Measurements from ENCODE around the gene KIF18A.

DNA sequence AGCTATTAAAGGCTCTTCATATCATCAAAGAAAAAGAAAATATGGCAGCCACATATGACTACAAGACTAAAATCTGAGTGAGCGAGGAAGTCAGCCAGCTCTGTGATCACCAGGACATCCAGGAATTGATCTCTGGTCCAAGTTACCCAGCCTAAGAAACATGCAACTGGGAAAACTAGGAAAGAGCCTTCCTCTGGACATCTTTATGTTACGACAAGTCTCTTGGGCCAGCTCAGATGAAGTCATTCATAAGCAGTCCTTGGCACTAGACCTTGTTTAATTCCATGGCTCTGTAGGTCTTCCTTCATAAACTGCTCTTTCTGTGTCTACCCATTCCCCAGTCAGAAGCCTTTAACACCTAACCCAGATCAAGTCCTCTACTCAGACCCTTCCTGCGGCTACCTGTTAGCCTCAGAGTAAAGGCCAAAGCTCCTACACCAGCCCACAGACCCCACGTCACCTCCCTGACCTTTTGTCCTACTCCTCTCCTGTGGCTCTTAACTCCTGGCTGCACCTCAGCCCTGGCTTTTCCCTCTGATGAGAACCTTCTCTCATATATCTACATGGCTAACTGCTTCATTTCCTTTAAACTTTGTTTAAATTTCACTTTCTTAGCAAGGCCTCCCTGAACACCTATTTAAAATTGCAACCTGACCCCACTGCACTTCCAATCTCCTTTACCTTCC is 134.0 kb downstream of the KIF18A start:
- TF ChIP-seq, protein P1, sequence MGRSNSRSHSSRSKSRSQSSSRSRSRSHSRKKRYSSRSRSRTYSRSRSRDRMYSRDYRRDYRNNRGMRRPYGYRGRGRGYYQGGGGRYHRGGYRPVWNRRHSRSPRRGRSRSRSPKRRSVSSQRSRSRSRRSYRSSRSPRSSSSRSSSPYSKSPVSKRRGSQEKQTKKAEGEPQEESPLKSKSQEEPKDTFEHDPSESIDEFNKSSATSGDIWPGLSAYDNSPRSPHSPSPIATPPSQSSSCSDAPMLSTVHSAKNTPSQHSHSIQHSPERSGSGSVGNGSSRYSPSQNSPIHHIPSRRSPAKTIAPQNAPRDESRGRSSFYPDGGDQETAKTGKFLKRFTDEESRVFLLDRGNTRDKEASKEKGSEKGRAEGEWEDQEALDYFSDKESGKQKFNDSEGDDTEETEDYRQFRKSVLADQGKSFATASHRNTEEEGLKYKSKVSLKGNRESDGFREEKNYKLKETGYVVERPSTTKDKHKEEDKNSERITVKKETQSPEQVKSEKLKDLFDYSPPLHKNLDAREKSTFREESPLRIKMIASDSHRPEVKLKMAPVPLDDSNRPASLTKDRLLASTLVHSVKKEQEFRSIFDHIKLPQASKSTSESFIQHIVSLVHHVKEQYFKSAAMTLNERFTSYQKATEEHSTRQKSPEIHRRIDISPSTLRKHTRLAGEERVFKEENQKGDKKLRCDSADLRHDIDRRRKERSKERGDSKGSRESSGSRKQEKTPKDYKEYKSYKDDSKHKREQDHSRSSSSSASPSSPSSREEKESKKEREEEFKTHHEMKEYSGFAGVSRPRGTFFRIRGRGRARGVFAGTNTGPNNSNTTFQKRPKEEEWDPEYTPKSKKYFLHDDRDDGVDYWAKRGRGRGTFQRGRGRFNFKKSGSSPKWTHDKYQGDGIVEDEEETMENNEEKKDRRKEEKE (IDR thresholded peaks at IDR 0.05) = no peak
- TF ChIP-seq PRPF4 (IDR thresholded peaks at IDR 0.05; ENCODE audit: low read depth, low read length, poor library complexity, severe bottlenecking) (no peak), TRIM24 (CRISPR knock-in tag; IDR thresholded peaks at IDR 0.05) (no peak)
